Esophagus squamous epithelium (tissue), 4 donors: ENCODE data around the gene MYRFL.

ENCODE experiments used
- POLR2A ChIP-seq, 4 donors: fragments of 450-650 bp; IDR thresholded peaks; one replicate each; pipeline ENCODE4 v1.6.1; 2017; ENCODE audit warnings: antibody characterized with exemption in 4 of 4, mild to moderate bottlenecking in 4 of 4, moderate library complexity in 3 of 4
- TF ChIP-seq, protein P1 (sequence below), 6 experiments: fragments of 450-650 bp in 4 of 6; fragments of 200-600 bp in 2 of 6; sonication (generic) in 2 of 6; IDR thresholded peaks; one replicate each; pipeline ENCODE4 v1.5.1; 2016 to 2019; ENCODE audit warnings: antibody characterized with exemption in 6 of 6, mild to moderate bottlenecking in 4 of 6, moderate library complexity in 4 of 6

DNA sequence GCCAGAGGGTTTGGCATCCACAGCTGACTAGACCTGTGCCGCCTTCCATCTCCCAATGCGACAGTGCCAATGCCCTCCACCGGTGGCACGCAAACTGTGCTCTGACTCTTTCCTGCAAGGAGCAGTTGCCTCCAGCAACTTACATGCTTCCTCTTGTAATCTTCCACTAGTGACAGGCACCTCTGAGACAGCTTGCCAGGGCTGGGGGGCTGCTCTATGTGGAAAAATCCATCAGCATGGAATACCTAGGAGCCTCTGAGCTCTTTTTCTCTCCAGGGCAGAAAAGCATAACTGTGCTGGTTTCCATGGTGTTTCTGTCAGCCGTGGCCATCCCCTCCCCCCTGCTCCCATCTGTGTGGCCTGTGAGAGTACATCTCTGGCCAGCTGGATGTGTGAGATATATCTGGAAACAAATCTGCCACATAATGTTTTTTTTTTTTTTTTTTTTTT is 110.6 kb downstream of the MYRFL start:
- TF ChIP-seq, protein P1, sequence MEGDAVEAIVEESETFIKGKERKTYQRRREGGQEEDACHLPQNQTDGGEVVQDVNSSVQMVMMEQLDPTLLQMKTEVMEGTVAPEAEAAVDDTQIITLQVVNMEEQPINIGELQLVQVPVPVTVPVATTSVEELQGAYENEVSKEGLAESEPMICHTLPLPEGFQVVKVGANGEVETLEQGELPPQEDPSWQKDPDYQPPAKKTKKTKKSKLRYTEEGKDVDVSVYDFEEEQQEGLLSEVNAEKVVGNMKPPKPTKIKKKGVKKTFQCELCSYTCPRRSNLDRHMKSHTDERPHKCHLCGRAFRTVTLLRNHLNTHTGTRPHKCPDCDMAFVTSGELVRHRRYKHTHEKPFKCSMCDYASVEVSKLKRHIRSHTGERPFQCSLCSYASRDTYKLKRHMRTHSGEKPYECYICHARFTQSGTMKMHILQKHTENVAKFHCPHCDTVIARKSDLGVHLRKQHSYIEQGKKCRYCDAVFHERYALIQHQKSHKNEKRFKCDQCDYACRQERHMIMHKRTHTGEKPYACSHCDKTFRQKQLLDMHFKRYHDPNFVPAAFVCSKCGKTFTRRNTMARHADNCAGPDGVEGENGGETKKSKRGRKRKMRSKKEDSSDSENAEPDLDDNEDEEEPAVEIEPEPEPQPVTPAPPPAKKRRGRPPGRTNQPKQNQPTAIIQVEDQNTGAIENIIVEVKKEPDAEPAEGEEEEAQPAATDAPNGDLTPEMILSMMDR (IDR thresholded peaks at IDR 0.05): no peak
- no peak for TF ChIP-seq POLR2A (IDR thresholded peaks at IDR 0.05)
